Measurements from ENCODE around the gene SOX5.
"Not testable (repeated sequence)": the region's sequence is repeated elsewhere in the genome, so short reads cannot be mapped to it uniquely, and the experiment has no call there.

Gene SOX5

DNA sequence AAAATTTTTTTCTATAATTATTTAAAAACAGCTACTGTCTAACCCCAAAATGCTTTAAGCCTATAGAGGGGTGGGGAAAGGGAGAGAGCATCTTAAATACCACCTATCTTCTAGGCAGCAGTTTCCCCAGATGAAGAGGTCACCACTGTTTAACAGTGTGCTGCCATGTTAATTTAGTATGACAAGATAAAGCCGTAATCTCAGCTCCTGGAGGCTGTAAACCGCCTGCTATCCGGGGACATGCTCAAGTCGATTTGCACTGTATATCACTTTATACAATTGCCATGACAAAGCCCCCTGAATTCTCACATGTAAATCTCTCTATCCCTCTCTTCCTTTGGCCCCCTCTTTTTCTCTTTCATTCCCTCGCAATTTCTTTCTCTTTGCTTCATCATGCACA lies 68.5 kb downstream of the SOX5 start:
- H3K36me3 ChIP-seq (ENCODE audit: control insufficient read depth in 1 of 2, insufficient read depth in 2 of 2, low read length in 2 of 2) = no peaks in the 10 kb centered on the region
- no peak overlapping the region for H3K4me3 ChIP-seq (ENCODE audit: low read depth in 1 of 2, low read length in 2 of 2)
- H3K27ac ChIP-seq (ENCODE audit: low read length) = no peak overlapping the region
- H3K4me1 ChIP-seq (ENCODE audit: control insufficient read depth in 1 of 2, insufficient read depth in 2 of 2, low read length in 2 of 2) = no peaks in the 10 kb centered on the region
- no peaks in the 10 kb centered on the region for H3K27me3 ChIP-seq (ENCODE audit: low read depth, low read length)
- H3K9me3 ChIP-seq (ENCODE audit: control insufficient read depth in 1 of 2, low read length in 2 of 2) = no peaks in the 10 kb centered on the region

DNA sequence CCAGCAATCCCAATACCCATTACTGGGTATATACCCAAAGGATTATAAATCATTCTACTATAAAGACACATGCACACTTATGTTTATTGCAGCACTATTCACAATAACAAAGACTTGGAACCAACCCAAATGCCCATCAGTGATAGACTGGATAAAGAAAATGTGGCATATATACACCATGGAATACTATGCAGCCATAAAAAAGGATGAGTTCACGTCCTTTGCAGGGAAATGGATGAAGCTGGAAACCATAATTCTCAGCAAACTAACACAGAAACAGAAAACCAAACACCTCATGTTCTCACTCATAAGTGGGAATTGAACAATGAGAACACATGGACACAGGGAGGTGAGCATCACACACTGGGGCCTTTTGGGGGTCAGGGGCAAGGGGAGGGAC lies 72.9 kb downstream of the SOX5 start:
- not testable (repeated sequence) for H3K36me3 ChIP-seq (ENCODE audit: control insufficient read depth in 1 of 2, insufficient read depth in 2 of 2, low read length in 2 of 2); H3K27ac ChIP-seq (ENCODE audit: low read length); H3K9me3 ChIP-seq (ENCODE audit: control insufficient read depth in 1 of 2, low read length in 2 of 2); H3K4me3 ChIP-seq (ENCODE audit: low read depth in 1 of 2, low read length in 2 of 2); H3K27me3 ChIP-seq (ENCODE audit: low read depth, low read length); H3K4me1 ChIP-seq (ENCODE audit: control insufficient read depth in 1 of 2, insufficient read depth in 2 of 2, low read length in 2 of 2)

DNA sequence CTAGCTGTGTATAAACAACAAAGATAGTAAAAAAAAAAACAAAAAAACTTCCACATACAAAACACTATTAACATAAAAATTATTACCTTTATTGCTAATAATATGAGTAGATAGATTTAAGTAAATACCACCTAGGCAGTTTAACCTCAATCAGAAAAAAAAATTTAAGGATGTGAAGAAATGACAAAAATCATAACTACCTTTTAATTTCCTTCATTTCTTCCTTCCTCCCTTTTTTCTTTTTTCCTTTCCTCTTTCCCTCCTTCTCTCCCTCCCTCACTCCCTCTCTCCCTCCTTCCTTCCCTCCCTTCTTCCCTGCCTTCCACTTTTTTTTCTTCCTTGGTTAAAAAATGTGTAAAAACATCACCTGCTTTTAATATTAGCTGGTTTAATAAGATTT lies 81.7 kb downstream of the SOX5 start:
- Histone ChIP-seq H3K27ac (ENCODE audit: low read length) (no peak overlapping the region), H3K4me1 (ENCODE audit: control insufficient read depth in 1 of 2, insufficient read depth in 2 of 2, low read length in 2 of 2) (no peaks in the 10 kb centered on the region), H3K4me3 (ENCODE audit: low read depth in 1 of 2, low read length in 2 of 2) (no peak overlapping the region), H3K36me3 (ENCODE audit: control insufficient read depth in 1 of 2, insufficient read depth in 2 of 2, low read length in 2 of 2) (no peaks in the 10 kb centered on the region), H3K27me3 (ENCODE audit: low read depth, low read length) (no peaks in the 10 kb centered on the region), H3K9me3 (ENCODE audit: control insufficient read depth in 1 of 2, low read length in 2 of 2) (no peaks in the 10 kb centered on the region)

DNA sequence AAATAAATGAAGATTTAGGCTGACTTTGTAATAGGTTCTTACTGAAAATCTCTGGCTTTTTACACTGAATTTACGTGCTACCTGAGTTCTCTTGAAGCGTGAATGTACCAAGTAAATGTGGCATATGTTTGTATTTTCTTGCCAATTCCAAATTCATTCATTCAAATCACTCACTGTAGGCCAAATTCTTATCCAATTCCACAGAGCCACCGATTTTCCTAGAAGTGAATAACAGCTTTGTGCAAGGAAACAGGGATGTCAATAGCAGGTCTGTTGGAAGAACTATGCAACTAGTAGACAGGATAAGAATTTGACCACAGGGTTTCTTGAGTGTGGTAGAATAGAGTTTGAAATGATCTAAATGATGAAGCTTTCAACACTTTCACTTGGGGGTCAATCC lies 86.8 kb downstream of the SOX5 start:
- Histone ChIP-seq H3K36me3 (ENCODE audit: control insufficient read depth in 1 of 2, insufficient read depth in 2 of 2, low read length in 2 of 2) (no peaks in the 10 kb centered on the region), H3K27me3 (ENCODE audit: low read depth, low read length) (no peaks in the 10 kb centered on the region), H3K9me3 (ENCODE audit: control insufficient read depth in 1 of 2, low read length in 2 of 2) (peaks cover 0 to 6% of the 10 kb centered on the region in 2 donors), H3K4me1 (ENCODE audit: control insufficient read depth in 1 of 2, insufficient read depth in 2 of 2, low read length in 2 of 2) (no peaks in the 10 kb centered on the region), H3K4me3 (ENCODE audit: low read depth in 1 of 2, low read length in 2 of 2) (no peak overlapping the region), H3K27ac (ENCODE audit: low read length) (no peak overlapping the region)

DNA sequence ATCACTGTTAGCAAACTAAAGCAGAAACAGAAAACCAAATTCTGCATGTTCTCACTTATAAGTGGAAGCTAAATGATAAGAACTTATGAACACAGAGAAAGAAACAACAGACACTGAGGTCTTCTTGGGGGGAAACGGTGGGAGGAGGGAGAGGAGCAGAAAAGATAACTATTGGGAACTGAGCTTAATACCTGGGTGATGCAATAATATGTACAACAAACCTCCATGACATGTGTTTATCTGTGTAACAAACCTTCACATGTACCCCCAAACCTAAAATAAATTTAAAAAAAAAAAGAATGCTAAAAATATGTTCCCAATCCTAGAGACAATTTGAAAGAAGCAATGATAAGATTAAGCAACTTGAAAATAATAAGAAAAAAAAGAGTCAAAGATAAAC lies 89.5 kb downstream of the SOX5 start:
- Histone ChIP-seq H3K9me3 (ENCODE audit: control insufficient read depth in 1 of 2, low read length in 2 of 2) (peaks cover 0 to 6% of the 10 kb centered on the region in 2 donors), H3K27me3 (ENCODE audit: low read depth, low read length) (no peaks in the 10 kb centered on the region), H3K4me1 (ENCODE audit: control insufficient read depth in 1 of 2, insufficient read depth in 2 of 2, low read length in 2 of 2) (no peaks in the 10 kb centered on the region), H3K4me3 (ENCODE audit: low read depth in 1 of 2, low read length in 2 of 2) (no peak overlapping the region), H3K36me3 (ENCODE audit: control insufficient read depth in 1 of 2, insufficient read depth in 2 of 2, low read length in 2 of 2) (no peaks in the 10 kb centered on the region), H3K27ac (ENCODE audit: low read length) (no peak overlapping the region)

DNA sequence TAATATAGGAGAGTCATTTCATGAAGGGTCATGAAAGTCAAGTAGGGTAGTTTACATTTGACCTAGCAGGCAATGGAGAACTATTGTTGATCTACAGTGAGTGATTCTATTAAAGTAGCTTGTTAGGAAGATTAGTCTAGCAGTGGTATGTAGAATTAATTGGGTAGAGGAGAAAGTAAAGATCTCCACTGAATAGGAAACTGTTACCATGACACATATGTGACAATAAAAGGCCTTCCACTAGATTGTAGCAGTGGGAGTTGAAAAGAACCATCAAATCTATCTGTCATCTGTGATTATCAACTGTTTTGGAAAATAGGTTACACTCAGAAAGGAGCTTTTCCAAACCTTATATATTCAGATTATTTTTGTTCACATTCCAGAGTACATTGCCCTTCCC lies 92.3 kb downstream of the SOX5 start:
- no peaks in the 10 kb centered on the region for H3K4me1 ChIP-seq (ENCODE audit: control insufficient read depth in 1 of 2, insufficient read depth in 2 of 2, low read length in 2 of 2)
- H3K27me3 ChIP-seq (ENCODE audit: low read depth, low read length) = no peaks in the 10 kb centered on the region
- no peaks in the 10 kb centered on the region for H3K36me3 ChIP-seq (ENCODE audit: control insufficient read depth in 1 of 2, insufficient read depth in 2 of 2, low read length in 2 of 2)
- H3K9me3 ChIP-seq (ENCODE audit: control insufficient read depth in 1 of 2, low read length in 2 of 2) = peaks cover 0 to 6% of the 10 kb centered on the region in 2 donors
- H3K4me3 ChIP-seq (ENCODE audit: low read depth in 1 of 2, low read length in 2 of 2) = no peak overlapping the region
- no peak overlapping the region for H3K27ac ChIP-seq (ENCODE audit: low read length)

DNA sequence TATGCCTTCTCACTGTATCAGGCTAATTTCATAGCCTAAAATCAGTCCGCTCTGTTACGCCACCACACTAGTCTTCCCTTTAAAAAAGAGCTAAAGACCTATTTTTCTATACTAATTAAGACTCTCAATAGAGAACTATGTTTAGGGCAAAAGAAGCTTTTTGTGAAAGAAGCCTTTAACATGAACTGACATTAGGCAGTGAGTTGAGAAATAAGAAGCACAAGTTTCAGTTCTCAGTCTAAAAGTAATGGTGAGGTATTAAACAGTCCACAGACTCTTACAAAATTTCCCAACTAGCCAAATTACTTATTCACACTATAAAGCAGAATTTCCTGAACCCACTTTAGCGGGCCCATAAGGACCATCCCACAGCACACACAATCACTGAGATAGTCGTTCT lies 93.7 kb downstream of the SOX5 start:
- Histone ChIP-seq H3K4me1 (ENCODE audit: control insufficient read depth in 1 of 2, insufficient read depth in 2 of 2, low read length in 2 of 2) (no peaks in the 10 kb centered on the region), H3K4me3 (ENCODE audit: low read depth in 1 of 2, low read length in 2 of 2) (no peak overlapping the region), H3K27ac (ENCODE audit: low read length) (no peak overlapping the region), H3K36me3 (ENCODE audit: control insufficient read depth in 1 of 2, insufficient read depth in 2 of 2, low read length in 2 of 2) (no peaks in the 10 kb centered on the region), H3K27me3 (ENCODE audit: low read depth, low read length) (no peaks in the 10 kb centered on the region), H3K9me3 (ENCODE audit: control insufficient read depth in 1 of 2, low read length in 2 of 2) (peaks cover 0 to 6% of the 10 kb centered on the region in 2 donors)

DNA sequence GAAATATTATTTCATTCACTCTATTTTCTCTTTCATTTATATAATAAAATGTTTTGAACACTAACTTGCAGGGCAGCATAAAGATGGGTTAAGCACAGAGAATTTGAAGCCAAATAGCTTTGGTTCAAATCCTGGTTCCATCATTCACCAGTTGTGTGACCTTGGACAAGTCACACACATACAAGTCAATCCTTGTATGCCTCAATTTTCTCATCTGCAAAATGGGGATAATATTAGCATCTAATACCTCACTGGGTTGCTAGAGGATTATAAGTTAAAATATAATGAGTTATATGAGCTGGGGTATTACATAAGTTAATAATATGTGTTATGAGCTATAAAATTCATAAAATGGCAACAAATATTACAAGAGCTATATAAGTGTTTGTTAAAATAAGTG lies 94.9 kb downstream of the SOX5 start:
- Histone ChIP-seq H3K27ac (ENCODE audit: low read length) (no peak overlapping the region), H3K27me3 (ENCODE audit: low read depth, low read length) (no peaks in the 10 kb centered on the region), H3K4me1 (ENCODE audit: control insufficient read depth in 1 of 2, insufficient read depth in 2 of 2, low read length in 2 of 2) (no peaks in the 10 kb centered on the region), H3K9me3 (ENCODE audit: control insufficient read depth in 1 of 2, low read length in 2 of 2) (peaks cover 0 to 3% of the 10 kb centered on the region in 2 donors), H3K36me3 (ENCODE audit: control insufficient read depth in 1 of 2, insufficient read depth in 2 of 2, low read length in 2 of 2) (no peaks in the 10 kb centered on the region), H3K4me3 (ENCODE audit: low read depth in 1 of 2, low read length in 2 of 2) (no peak overlapping the region)

DNA sequence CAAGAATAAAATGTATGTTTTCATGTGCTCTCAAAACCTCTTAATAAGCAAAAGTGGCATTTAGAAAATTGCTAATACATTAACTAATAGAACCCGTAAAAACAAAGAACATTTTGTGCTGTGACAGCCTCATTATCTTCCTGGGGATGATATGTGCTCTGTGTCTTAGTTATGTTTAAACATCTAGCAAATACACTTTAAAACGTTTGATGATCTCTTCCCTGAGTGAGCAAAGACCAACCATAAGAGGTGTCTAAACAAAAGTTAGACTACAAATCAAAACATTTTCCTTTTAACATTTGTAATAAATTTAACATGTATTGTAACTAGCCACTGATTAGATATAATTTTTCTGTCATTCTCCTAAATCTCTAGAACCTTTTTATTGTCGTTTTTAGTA lies 95.8 kb downstream of the SOX5 start:
- Histone ChIP-seq H3K4me1 (ENCODE audit: control insufficient read depth in 1 of 2, insufficient read depth in 2 of 2, low read length in 2 of 2) (no peaks in the 10 kb centered on the region), H3K27me3 (ENCODE audit: low read depth, low read length) (no peaks in the 10 kb centered on the region), H3K36me3 (ENCODE audit: control insufficient read depth in 1 of 2, insufficient read depth in 2 of 2, low read length in 2 of 2) (no peaks in the 10 kb centered on the region), H3K4me3 (ENCODE audit: low read depth in 1 of 2, low read length in 2 of 2) (no peak overlapping the region), H3K9me3 (ENCODE audit: control insufficient read depth in 1 of 2, low read length in 2 of 2) (no peaks in the 10 kb centered on the region), H3K27ac (ENCODE audit: low read length) (no peak overlapping the region)

DNA sequence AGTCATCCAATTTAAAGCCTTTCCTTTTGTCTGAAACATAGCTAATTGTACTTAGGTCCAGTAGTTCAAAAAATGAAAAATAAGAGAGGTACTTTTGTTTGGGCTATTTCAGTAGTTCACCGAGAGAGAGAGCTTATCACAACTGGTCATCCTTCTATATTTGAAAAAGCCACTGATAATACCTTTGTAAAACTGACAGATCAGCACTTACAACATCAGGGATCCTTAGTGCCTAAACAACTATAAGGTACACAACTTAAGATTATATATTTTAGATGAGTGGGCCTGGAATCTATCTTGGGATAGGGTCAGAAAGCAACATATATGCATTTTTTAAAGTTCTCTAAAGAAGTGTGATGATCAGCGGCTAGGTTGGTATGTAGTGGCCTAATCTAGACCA lies 97.9 kb downstream of the SOX5 start:
- Histone ChIP-seq H3K4me1 (ENCODE audit: control insufficient read depth in 1 of 2, insufficient read depth in 2 of 2, low read length in 2 of 2) (no peaks in the 10 kb centered on the region), H3K27me3 (ENCODE audit: low read depth, low read length) (no peaks in the 10 kb centered on the region), H3K36me3 (ENCODE audit: control insufficient read depth in 1 of 2, insufficient read depth in 2 of 2, low read length in 2 of 2) (no peaks in the 10 kb centered on the region), H3K9me3 (ENCODE audit: control insufficient read depth in 1 of 2, low read length in 2 of 2) (no peaks in the 10 kb centered on the region), H3K27ac (ENCODE audit: low read length) (no peak overlapping the region), H3K4me3 (ENCODE audit: low read depth in 1 of 2, low read length in 2 of 2) (no peak overlapping the region)

DNA sequence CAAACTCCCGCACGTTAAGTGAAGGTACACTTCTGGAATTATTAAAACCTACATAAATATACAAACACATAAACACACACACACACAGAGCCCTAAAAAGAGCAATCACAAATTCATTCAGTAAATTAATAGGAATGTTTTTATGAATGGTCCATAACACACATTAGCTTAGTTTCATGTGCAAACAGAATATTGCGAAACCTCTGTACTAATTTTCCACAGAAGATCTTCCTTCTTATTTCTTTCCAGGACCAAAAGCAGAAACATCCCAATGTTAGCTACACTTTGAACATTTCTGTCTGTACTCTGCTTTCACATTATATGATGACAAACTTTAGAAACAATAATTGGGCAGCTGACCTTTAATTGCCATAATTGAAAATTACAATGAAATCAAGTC lies 101.6 kb downstream of the SOX5 start:
- no peak overlapping the region for H3K4me3 ChIP-seq (ENCODE audit: low read depth in 1 of 2, low read length in 2 of 2)
- no peaks in the 10 kb centered on the region for H3K27me3 ChIP-seq (ENCODE audit: low read depth, low read length)
- no peaks in the 10 kb centered on the region for H3K36me3 ChIP-seq (ENCODE audit: control insufficient read depth in 1 of 2, insufficient read depth in 2 of 2, low read length in 2 of 2)
- no peak overlapping the region for H3K27ac ChIP-seq (ENCODE audit: low read length)
- H3K9me3 ChIP-seq (ENCODE audit: control insufficient read depth in 1 of 2, low read length in 2 of 2) = no peaks in the 10 kb centered on the region
- H3K4me1 ChIP-seq (ENCODE audit: control insufficient read depth in 1 of 2, insufficient read depth in 2 of 2, low read length in 2 of 2) = no peaks in the 10 kb centered on the region

DNA sequence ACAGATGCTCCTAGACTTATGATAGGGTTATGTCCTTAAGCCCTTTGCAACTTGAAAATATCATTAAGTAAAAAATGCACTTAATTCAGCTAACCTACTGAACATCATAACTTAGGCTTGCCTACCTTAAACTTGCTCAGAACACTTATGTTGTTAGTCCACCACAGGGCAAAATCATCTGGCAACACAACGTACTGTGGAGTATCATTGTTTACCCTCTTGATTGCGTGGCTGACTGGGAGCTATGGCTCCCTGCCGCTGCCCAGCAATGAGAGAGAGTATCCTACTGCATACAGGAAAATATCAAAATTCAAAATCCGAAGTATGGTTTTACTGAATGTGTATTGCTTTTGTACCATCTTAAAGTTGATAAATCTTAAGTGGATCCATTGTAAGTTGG lies 105.5 kb downstream of the SOX5 start:
- H3K4me1 ChIP-seq (ENCODE audit: control insufficient read depth in 1 of 2, insufficient read depth in 2 of 2, low read length in 2 of 2) = no peaks in the 10 kb centered on the region
- H3K36me3 ChIP-seq (ENCODE audit: control insufficient read depth in 1 of 2, insufficient read depth in 2 of 2, low read length in 2 of 2) = no peaks in the 10 kb centered on the region
- H3K27me3 ChIP-seq (ENCODE audit: low read depth, low read length) = no peaks in the 10 kb centered on the region
- H3K27ac ChIP-seq (ENCODE audit: low read length) = no peak overlapping the region
- H3K9me3 ChIP-seq (ENCODE audit: control insufficient read depth in 1 of 2, low read length in 2 of 2) = no peaks in the 10 kb centered on the region
- no peak overlapping the region for H3K4me3 ChIP-seq (ENCODE audit: low read depth in 1 of 2, low read length in 2 of 2)

Data from muscle layer of duodenum (tissue), 2 donors.